Tibial nerve (tissue), 4 donors: ENCODE data around the gene LARGE2. TPM values are rescaled to one million over a fixed set of nuclear protein-coding genes. Genes with fewer than 3 reads are reported as not detected.
A peak's percentile ranks its signal among the peaks of the same experiment; 100 is the strongest.

ENCODE experiments used
- DNase-seq, 2 donors: peaks; one replicate each; pipeline ENCODE4 v3.0.0-alpha.2; 2019; ENCODE audit warnings: low spot score in 2 of 2
- H3K27ac ChIP-seq, 4 donors: fragments of 200-600 bp; sonication (generic) in 3 of 4; one replicate each; pipeline ENCODE4 v1.5.1; 2017 to 2019; ENCODE audit warnings: mild to moderate bottlenecking in 1 of 4
- H3K27me3 ChIP-seq, 2 donors: fragments of 200-600 bp; sonication (generic) in 1 of 2; one replicate each; pipeline versions ENCODE4 v1.5.1 to v1.6.0; 2017 to 2019
- H3K36me3 ChIP-seq, 3 donors: fragments of 200-600 bp; sonication (generic); one replicate each; pipeline ENCODE4 v1.5.1; 2018 to 2019
- H3K4me1 ChIP-seq, 4 donors: fragments of 200-600 bp; sonication (generic) in 3 of 4; one replicate each; pipeline ENCODE4 v1.5.1; 2017 to 2019
- H3K4me3 ChIP-seq, 4 donors: fragments of 200-600 bp; sonication (generic) in 3 of 4; one replicate each; pipeline ENCODE4 v1.5.1; 2017 to 2019; ENCODE audit warnings: mild to moderate bottlenecking in 1 of 4, moderate library complexity in 1 of 4
- H3K9me3 ChIP-seq, 4 donors: fragments of 200-600 bp; sonication (generic) in 3 of 4; one replicate each; pipeline ENCODE4 v1.5.1; 2017 to 2019
- EP300 ChIP-seq, 2 donors: sonication (generic); formaldehyde crosslinking; IDR thresholded peaks; one replicate each; pipeline ENCODE4 v1.6.1; 2017; ENCODE audit warnings: antibody characterized with exemption in 2 of 2, mild to moderate bottlenecking in 1 of 2
- POLR2A ChIP-seq, 2 donors: fragments of 450-650 bp; IDR thresholded peaks; one replicate each; pipeline ENCODE4 v1.6.1; 2017; ENCODE audit warnings: antibody characterized with exemption in 2 of 2, mild to moderate bottlenecking in 2 of 2, moderate library complexity in 2 of 2
- WGBS, 2 donors: methylation state at CpG; one replicate each; pipeline ENCODE4 v1.1.5; 2018; 5-methylcytosine and 5-hydroxymethylcytosine counted together
- total RNA-seq, 4 donors: library from RNA; depleted of rRNA; stranded (reverse); fragments of >200 nt; gene quantifications; one replicate each; pipeline ENCODE4 v1.1.0, GENCODE V29; 2016
- TF ChIP-seq, protein P1 (sequence below), 5 experiments: fragments of 200-600 bp in 3 of 5; fragments of 450-650 bp in 2 of 5; sonication (generic) in 3 of 5; IDR thresholded peaks; one replicate each; pipeline ENCODE4 v1.5.1; 2016 to 2019; ENCODE audit warnings: antibody characterized with exemption in 5 of 5, mild to moderate bottlenecking in 3 of 5, moderate library complexity in 2 of 5

LARGE2 gene
- total RNA-seq, 4 donors from 2014 or later, result not detected

DNA sequence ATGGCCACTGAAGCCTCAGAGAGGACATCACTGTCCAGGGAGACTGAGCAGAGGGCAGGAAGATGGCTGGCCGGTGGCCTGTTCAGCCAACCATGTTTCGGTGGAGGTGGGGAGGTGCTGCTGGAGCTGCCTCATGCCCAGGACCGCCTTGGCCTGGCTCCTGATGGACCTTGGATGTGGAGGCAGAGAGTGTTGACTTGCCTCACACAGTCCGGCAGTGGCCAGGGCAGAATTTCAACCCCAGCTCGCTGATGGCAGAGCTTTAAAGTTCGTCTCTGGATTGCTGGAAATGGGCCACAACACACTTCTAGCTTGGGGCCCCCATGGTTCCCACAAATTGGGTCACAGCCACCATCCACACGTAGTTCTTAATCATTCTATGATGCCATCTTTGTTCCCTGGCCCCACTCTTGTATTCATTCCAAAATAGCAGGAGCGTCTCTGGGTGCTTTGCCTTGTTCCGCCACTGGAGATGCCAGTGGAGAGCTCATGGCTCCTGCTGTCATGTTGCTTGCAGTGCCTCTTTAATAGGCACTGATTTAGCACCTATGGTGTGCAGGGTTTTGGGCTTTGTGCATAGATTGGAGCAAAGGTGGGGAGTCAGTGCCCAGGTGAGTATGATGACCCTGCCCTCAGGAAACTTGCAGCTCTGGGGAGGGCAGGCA is 31.4 kb upstream of the LARGE2 start:
- H3K4me3 ChIP-seq, result no peak overlapping the region
- no peaks in the 10 kb centered on the region for H3K9me3 ChIP-seq
- DNase-seq, result no peak
- peaks cover 0 to 25% (median under 1%) of the 10 kb centered on the region in 4 donors for H3K4me1 ChIP-seq
- no peaks in the 10 kb centered on the region for H3K36me3 ChIP-seq
- TF ChIP-seq POLR2A (IDR thresholded peaks at IDR 0.05), result no peak
- peaks cover 0 to 1% of the 10 kb centered on the region in 2 donors for H3K27me3 ChIP-seq
- WGBS, 2 donors, result 72 to 83% methylated on average over 9 of the region's 9 CpGs
- H3K27ac ChIP-seq, result peak overlapping the region in 3 of 4 donors; percentile 69 to 90 (median 76)

DNA sequence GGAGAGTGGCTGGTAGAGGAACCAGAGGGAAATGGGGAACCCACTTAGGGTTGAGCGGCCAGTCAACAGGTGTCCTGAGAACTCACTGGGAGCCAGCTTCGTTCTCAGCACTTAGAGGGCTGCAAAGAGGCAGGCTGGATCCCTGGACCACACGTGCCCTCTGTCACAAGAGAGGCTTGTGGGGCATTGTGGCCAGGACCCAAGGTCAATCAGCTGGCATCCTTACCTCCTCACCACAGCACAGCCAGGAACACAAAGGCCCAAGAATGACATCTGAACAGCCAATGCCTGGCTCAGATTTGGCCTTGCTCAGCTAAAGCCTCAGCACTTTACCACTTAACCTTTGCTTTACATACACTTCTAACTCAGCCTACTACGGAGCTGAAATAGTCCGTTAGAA is 29.6 kb upstream of the LARGE2 start:
- peaks cover 0 to 27% (median 0%) of the 10 kb centered on the region in 4 donors for H3K4me1 ChIP-seq
- TF ChIP-seq, protein P1, sequence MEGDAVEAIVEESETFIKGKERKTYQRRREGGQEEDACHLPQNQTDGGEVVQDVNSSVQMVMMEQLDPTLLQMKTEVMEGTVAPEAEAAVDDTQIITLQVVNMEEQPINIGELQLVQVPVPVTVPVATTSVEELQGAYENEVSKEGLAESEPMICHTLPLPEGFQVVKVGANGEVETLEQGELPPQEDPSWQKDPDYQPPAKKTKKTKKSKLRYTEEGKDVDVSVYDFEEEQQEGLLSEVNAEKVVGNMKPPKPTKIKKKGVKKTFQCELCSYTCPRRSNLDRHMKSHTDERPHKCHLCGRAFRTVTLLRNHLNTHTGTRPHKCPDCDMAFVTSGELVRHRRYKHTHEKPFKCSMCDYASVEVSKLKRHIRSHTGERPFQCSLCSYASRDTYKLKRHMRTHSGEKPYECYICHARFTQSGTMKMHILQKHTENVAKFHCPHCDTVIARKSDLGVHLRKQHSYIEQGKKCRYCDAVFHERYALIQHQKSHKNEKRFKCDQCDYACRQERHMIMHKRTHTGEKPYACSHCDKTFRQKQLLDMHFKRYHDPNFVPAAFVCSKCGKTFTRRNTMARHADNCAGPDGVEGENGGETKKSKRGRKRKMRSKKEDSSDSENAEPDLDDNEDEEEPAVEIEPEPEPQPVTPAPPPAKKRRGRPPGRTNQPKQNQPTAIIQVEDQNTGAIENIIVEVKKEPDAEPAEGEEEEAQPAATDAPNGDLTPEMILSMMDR (IDR thresholded peaks at IDR 0.05), result no peak
- TF ChIP-seq POLR2A (IDR thresholded peaks at IDR 0.05), result peak in 1 of 2 donors; percentile 8
- no peaks in the 10 kb centered on the region for H3K27me3 ChIP-seq
- 53 to 62% methylated on average over 5 of the region's 5 CpGs for WGBS, 2 donors
- H3K4me3 ChIP-seq, result peak overlapping the region in 1 of 4 donors; percentile 5
- DNase-seq, result no peak
- no peaks in the 10 kb centered on the region for H3K36me3 ChIP-seq
- no peaks in the 10 kb centered on the region for H3K9me3 ChIP-seq
- peak overlapping the region in 3 of 4 donors; percentile 69 to 90 (median 76) for H3K27ac ChIP-seq

DNA sequence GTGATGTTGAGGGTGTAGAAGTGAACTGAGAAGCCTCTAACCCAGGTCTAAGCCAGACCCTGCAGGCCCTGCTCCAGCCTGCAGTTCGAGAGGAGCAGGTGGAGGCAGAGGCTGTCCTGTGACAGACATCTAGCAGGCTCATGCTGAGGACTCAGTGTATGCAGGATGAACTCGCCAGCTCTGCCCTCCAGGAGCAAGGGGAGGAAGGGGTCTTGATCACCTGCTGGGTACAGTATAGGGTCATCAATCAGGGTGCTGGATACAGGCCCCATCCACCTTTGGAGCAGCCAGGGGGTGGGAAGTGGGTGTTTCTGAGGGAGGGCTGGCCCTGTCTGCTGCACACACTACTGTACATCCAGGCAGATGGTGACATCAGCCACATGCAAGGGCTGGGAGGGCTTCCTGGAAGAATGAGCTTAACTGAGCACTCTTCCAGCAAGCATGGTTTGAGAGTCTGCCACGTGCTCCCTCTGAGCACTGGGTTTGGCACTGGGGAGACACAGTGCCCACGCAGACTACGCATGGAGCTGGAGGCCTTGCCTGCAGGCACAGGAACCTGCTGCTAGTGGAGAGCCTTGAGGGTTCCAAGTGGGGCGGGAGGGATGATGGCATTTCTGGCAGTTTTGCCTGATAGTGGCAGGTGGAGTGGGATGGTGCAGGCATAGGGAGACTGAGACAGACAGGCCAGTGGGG is 27.8 kb upstream of the LARGE2 start:
- 81 to 86% methylated on average over 6 of the region's 6 CpGs for WGBS, 2 donors
- TF ChIP-seq EP300 (IDR thresholded peaks at IDR 0.05) (peak in 1 of 2 donors; percentile 13), POLR2A (IDR thresholded peaks at IDR 0.05) (no peak)
- no peak for DNase-seq
- Histone ChIP-seq H3K27ac (peak overlapping the region; percentile 32 to 90 (median 54)), H3K4me3 (no peak overlapping the region), H3K27me3 (no peaks in the 10 kb centered on the region), H3K9me3 (no peaks in the 10 kb centered on the region), H3K4me1 (peaks cover 0 to 45% (median 8%) of the 10 kb centered on the region in 4 donors), H3K36me3 (no peaks in the 10 kb centered on the region)

DNA sequence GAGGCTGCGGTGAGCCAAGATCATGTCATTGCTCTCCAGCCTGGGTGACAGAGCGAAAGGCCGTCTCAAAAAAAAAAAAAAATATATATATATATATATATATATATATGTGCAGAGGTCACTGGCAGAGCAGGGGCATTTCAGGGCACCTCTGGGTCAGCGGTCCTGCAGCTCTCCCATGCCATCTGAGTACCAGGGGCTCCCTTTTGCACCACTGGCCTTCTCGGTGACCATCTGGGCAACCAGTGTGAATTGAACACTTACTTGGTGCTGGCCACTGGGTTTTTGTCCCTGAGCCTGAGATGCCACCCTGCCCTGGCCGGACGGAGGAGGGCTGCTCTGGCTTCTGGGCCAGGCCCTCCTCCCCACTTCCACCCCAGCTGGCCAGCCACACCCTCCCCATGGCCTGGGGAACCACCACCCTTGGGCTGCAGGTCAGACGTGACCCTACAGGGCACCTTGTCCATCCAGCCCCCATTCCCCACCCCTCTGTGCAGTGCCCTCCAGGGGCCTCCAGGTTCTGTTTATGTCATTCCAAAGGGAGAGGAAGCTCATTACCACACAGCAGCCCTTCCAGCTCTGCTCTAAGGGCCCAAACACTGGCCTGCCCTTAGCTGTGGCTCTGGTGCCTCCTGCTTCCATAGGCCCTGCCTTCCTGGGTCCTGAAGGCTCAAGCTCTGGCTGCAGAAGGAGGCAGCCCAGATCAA is 26.8 kb upstream of the LARGE2 start:
- Histone ChIP-seq H3K4me1 (peaks cover 0 to 51% (median 11%) of the 10 kb centered on the region in 4 donors), H3K9me3 (no peaks in the 10 kb centered on the region), H3K27ac (peak overlapping the region in 3 of 4 donors; percentile 34 to 90 (median 70)), H3K27me3 (no peaks in the 10 kb centered on the region), H3K4me3 (no peak overlapping the region), H3K36me3 (no peaks in the 10 kb centered on the region)
- WGBS, 2 donors, result 76 to 88% methylated on average over 8 of the region's 8 CpGs
- DNase-seq, result no peak
- no peak for TF ChIP-seq POLR2A (IDR thresholded peaks at IDR 0.05)

DNA sequence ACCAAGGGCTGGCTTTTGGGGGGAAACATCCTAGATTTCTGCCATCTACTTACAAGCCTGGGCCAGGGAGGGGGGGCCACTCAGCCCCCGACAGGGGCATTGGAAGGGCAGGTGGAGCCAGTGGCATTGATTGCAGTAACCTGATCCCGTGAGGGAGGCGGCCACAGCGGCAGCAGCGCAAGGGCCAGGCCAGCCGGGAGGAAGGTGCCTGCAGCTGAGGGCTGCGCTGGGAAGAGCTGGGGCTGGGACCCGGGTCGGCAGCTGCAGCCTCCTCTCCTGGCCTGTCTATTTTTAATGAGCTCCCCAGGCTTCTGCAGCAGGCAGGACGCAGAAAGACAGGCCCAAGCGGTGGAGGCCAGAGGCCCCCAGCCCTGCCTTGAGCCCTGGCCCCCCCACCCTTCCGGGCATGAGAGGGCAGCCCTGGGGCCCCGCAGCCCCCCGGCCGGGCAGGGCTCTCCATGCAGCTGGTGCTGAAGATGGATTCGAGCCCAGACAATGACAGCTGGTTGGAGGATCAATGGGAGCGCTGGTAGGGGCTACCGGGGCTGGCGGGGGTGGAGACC is 26.0 kb upstream of the LARGE2 start:
- no peak for TF ChIP-seq EP300 (IDR thresholded peaks at IDR 0.05)
- TF ChIP-seq, protein P1 (IDR thresholded peaks at IDR 0.05), result no peak
- no peak for TF ChIP-seq POLR2A (IDR thresholded peaks at IDR 0.05)
- WGBS, 2 donors, result 10 to 24% methylated on average over 4 to 13 of the region's 19 CpGs

DNA sequence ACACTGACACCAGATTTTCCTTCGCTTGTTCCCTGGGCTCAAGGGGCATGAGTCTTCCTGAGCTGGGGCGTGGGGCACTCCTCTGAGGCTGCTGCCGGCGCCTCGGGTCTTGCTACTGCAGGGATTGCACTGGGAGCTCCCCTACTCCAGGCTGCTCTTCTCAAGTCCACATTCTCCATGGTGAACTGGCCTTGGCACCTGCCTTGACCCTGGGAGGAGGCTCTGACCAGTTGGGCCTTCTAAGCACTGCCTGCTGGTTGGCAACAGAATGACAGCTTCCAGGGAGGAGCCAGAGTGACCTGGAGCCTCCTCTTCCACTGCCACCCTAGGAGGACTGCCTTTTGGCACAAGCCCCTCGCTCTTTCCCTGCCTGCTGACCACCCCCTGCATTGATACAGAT is 24.9 kb upstream of the LARGE2 start:
- no peaks in the 10 kb centered on the region for H3K27me3 ChIP-seq
- H3K27ac ChIP-seq, result peak overlapping the region in 2 of 4 donors; percentile 33 to 90
- 84 to 92% methylated on average over 3 to 6 of the region's 6 CpGs for WGBS, 2 donors
- TF ChIP-seq, protein P1 (IDR thresholded peaks at IDR 0.05), result no peak
- TF ChIP-seq EP300 (IDR thresholded peaks at IDR 0.05) (no peak), POLR2A (IDR thresholded peaks at IDR 0.05) (no peak)
- peaks cover 0 to 51% (median 17%) of the 10 kb centered on the region in 4 donors for H3K4me1 ChIP-seq
- no peak for DNase-seq
- peaks cover 0 to 7% (median 0%) of the 10 kb centered on the region in 3 donors for H3K36me3 ChIP-seq
- H3K4me3 ChIP-seq, result no peak overlapping the region
- H3K9me3 ChIP-seq, result no peaks in the 10 kb centered on the region

More for the DNA sequence above, 26.0 kb upstream of the LARGE2 start:
- H3K4me1 ChIP-seq, result peaks cover 0 to 54% (median 17%) of the 10 kb centered on the region in 4 donors
- H3K4me3 ChIP-seq, result no peak overlapping the region
- no peak for DNase-seq
- peak overlapping the region in 2 of 4 donors; percentile 70 to 90 for H3K27ac ChIP-seq
- H3K9me3 ChIP-seq, result no peaks in the 10 kb centered on the region
- no peaks in the 10 kb centered on the region for H3K27me3 ChIP-seq
- no peaks in the 10 kb centered on the region for H3K36me3 ChIP-seq
